ENCODE data around the gene ZNF23.

The ZNF23 gene

GRCh38 chr16:71413341-71413740 is 48.7 kb downstream of the ZNF23 start:
- no peak for DNase-seq (ENCODE audit: low read depth)
- no peak for TF ChIP-seq CTCF (IDR thresholded peaks at IDR 0.05; ENCODE audit: insufficient read depth, low read depth, low read length, missing control alignments)
- H3K4me3 ChIP-seq (ENCODE audit: low read depth, low read length), result no peak overlapping the region

GRCh38 chr16:71412270-71413160 is 49.5 kb downstream of the ZNF23 start:
- peak; percentile 70 for TF ChIP-seq CTCF (IDR thresholded peaks at IDR 0.05; ENCODE audit: insufficient read depth, low read depth, low read length, missing control alignments)
- DNase-seq (ENCODE audit: low read depth), result peak; percentile 73
- no peak overlapping the region for H3K4me3 ChIP-seq (ENCODE audit: low read depth, low read length)

GRCh38 chr16:71410146-71410545 is 51.9 kb downstream of the ZNF23 start:
- no peak for TF ChIP-seq CTCF (IDR thresholded peaks at IDR 0.05; ENCODE audit: insufficient read depth, low read depth, low read length, missing control alignments)
- no peak for DNase-seq (ENCODE audit: low read depth)
- H3K4me3 ChIP-seq (ENCODE audit: low read depth, low read length), result no peak overlapping the region

GRCh38 chr16:71409011-71409775 is 52.9 kb downstream of the ZNF23 start:
- H3K4me3 ChIP-seq (ENCODE audit: low read depth, low read length), result no peak overlapping the region
- no peak for TF ChIP-seq CTCF (IDR thresholded peaks at IDR 0.05; ENCODE audit: insufficient read depth, low read depth, low read length, missing control alignments)
- DNase-seq (ENCODE audit: low read depth), result no peak

- TF ChIP-seq CTCF (IDR thresholded peaks at IDR 0.05; ENCODE audit: insufficient read depth, low read depth, low read length, missing control alignments), result no peak
- no peak overlapping the region for H3K4me3 ChIP-seq (ENCODE audit: low read depth, low read length)
- DNase-seq (ENCODE audit: low read depth), result no peak
Observed at GRCh38 chr16:71408536-71408935, 53.5 kb downstream of the ZNF23 start.

GRCh38 chr16:71407731-71408130 is 54.3 kb downstream of the ZNF23 start:
- no peak for TF ChIP-seq CTCF (IDR thresholded peaks at IDR 0.05; ENCODE audit: insufficient read depth, low read depth, low read length, missing control alignments)
- no peak for DNase-seq (ENCODE audit: low read depth)

More at GRCh38 chr16:71407731-71408130, 54.3 kb downstream of the ZNF23 start:
- H3K4me3 ChIP-seq (ENCODE audit: low read depth, low read length), result no peak overlapping the region

Data from GM12865 (cell line).